GM10248 (cell line): ENCODE data around the gene OBI1.

Experiments
- CTCF ChIA-PET: fragments of 300-600 bp; sonication (Branson Sonifier 250); formaldehyde crosslinking; extraction: SDS; loops from one replicate; lab custom pipeline; 2021; ENCODE audit warnings: antibody characterized with exemption; lab: Yijun Ruan, JAX
- POLR2A ChIA-PET: fragments of 350-650 bp; sonication (Branson Sonifier 250); formaldehyde crosslinking; extraction: SDS; loops from one replicate; lab custom pipeline; 2020; ENCODE audit warnings: antibody characterized with exemption; lab: Yijun Ruan, JAX
- DNase-seq: peaks from one replicate; pipeline ENCODE4 v3.0.0; 2012; ENCODE audit errors: extremely low spot score
- TF ChIP-seq, protein P1 (sequence below): IDR thresholded peaks from 2 replicates; pipeline ENCODE4 v1.5.1; 2012; ENCODE audit warnings: mild to moderate bottlenecking, low read depth; ENCODE audit errors: extremely low read depth, missing control alignments, control extremely low read depth

OBI1 gene

DNA sequence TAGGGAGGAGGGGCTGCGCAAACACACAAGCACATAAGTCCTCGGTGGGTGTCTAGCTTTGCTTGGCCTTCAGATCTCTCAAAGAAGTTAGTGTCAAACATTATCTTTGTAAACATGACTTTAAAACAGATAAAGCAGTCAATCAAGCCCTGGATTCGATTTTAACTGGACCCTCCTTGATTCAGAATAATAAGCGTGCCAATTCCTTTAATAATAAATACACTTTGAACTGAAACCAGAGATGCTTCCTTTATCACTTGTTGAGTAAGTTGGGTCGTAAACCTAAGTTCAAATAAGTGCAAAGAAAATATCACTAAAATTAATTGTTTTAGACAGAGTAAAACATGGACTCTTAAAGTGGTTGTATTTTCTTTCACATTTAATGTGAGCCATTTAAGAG lies 86.5 kb downstream of the OBI1 start:
- no peak for DNase-seq
- ChIA-PET POLR2A (no interaction called here), CTCF (interaction anchor here (1.3 kb wide), 1 partner anchor 11 kb away, joined by 5 read pairs; no protein-coding TSS in a partner anchor)
- TF ChIP-seq, protein P1, sequence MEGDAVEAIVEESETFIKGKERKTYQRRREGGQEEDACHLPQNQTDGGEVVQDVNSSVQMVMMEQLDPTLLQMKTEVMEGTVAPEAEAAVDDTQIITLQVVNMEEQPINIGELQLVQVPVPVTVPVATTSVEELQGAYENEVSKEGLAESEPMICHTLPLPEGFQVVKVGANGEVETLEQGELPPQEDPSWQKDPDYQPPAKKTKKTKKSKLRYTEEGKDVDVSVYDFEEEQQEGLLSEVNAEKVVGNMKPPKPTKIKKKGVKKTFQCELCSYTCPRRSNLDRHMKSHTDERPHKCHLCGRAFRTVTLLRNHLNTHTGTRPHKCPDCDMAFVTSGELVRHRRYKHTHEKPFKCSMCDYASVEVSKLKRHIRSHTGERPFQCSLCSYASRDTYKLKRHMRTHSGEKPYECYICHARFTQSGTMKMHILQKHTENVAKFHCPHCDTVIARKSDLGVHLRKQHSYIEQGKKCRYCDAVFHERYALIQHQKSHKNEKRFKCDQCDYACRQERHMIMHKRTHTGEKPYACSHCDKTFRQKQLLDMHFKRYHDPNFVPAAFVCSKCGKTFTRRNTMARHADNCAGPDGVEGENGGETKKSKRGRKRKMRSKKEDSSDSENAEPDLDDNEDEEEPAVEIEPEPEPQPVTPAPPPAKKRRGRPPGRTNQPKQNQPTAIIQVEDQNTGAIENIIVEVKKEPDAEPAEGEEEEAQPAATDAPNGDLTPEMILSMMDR = no peak

GRCh38 chr13:78569029-78569428 lies 89.9 kb downstream of the OBI1 start:
- TF ChIP-seq, protein P1 = no peak
- CTCF ChIA-PET = no interaction called here
- DNase-seq = no peak
- POLR2A ChIA-PET = no interaction called here

DNA sequence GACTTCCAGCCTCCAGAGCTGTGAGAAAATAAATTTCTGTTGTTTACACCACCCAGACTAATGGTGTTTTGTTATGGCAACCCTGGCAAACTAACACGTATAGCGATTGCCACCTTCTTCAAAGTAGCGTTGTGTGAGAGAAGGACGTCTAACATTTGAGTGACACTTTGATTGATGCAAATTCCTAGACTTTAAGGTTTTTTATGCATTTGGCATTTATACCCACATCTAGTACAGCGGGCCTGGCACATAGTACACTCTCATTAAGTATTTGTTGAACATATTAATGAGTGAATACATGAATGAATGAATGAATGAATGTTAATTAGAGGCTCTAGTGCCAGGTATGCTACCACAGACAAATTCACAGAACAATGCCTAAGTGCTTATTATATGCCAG lies 92.3 kb downstream of the OBI1 start:
- TF ChIP-seq, protein P1 = no peak
- CTCF ChIA-PET = no interaction called here
- POLR2A ChIA-PET = no interaction called here
- DNase-seq = no peak
